Esophagus squamous epithelium (tissue), 4 donors: ENCODE data around the gene CNDP2.

Experiments used
- POLR2A ChIP-seq, 4 donors: fragments of 450-650 bp; IDR thresholded peaks; one replicate each; pipeline ENCODE4 v1.6.1; 2017; ENCODE audit warnings: antibody characterized with exemption in 4 of 4, mild to moderate bottlenecking in 4 of 4, moderate library complexity in 3 of 4
- TF ChIP-seq, protein P1 (sequence below), 6 experiments: fragments of 450-650 bp in 4 of 6; fragments of 200-600 bp in 2 of 6; sonication (generic) in 2 of 6; IDR thresholded peaks; one replicate each; pipeline ENCODE4 v1.5.1; 2016 to 2019; ENCODE audit warnings: antibody characterized with exemption in 6 of 6, mild to moderate bottlenecking in 4 of 6, moderate library complexity in 4 of 6

DNA sequence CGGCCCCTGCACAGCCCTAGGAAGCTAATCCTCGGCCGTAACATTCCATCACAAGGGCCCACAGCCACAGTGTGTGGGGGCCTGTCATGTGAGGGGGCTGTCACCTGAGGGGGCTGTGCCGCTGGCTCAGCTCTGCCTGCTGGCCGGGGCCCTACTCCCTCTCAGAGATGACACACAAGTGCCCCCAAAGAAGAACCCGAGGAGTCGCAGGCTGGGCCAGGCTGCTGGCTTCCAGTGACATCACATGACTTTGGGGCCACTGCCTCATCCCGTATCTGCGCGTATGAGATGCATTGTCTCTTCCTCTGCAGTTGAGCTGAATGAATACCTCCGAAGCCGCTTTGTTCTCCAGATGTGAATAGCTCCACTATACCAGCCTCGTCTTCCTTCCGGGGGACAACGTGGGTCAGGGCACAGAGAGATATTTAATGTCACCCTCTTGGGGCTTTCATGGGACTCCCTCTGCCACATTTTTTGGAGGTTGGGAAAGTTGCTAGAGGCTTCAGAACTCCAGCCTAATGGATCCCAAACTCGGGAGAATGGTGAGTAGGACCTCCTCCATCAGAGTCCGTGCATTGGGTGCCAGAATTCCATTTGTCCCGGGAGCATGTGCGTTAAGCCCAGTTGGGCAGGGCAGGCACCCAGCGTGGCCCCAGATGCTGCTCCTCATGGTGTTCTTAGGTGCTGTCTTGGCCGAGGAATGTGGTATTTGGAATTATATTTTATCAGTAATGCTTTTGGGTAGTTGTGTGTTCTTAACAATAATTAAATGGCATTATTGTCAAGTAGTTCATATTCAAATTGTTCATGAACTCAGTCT is 38.2 kb downstream of the CNDP2 start, which contains the start of gene CNDP1:
- no peak for TF ChIP-seq POLR2A (IDR thresholded peaks at IDR 0.05)
- TF ChIP-seq, protein P1, sequence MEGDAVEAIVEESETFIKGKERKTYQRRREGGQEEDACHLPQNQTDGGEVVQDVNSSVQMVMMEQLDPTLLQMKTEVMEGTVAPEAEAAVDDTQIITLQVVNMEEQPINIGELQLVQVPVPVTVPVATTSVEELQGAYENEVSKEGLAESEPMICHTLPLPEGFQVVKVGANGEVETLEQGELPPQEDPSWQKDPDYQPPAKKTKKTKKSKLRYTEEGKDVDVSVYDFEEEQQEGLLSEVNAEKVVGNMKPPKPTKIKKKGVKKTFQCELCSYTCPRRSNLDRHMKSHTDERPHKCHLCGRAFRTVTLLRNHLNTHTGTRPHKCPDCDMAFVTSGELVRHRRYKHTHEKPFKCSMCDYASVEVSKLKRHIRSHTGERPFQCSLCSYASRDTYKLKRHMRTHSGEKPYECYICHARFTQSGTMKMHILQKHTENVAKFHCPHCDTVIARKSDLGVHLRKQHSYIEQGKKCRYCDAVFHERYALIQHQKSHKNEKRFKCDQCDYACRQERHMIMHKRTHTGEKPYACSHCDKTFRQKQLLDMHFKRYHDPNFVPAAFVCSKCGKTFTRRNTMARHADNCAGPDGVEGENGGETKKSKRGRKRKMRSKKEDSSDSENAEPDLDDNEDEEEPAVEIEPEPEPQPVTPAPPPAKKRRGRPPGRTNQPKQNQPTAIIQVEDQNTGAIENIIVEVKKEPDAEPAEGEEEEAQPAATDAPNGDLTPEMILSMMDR (IDR thresholded peaks at IDR 0.05): no peak
